Mesothelial cell of epicardium (in vitro differentiated cells): ENCODE results near the gene PRTN3. TPM values are rescaled to one million over a fixed set of nuclear protein-coding genes. Genes with fewer than 3 reads are reported as not detected.

Experiments used
- DNase-seq, 2 experiments: peaks; one replicate each; pipeline ENCODE4 v3.0.0; 2021; ENCODE audit warnings: low spot score in 2 of 2; ENCODE audit not compliant: unreplicated experiment in 2 of 2
- H3K27ac Mint-ChIP-seq: 2 replicates; pipeline ENCODE4 v1.8.0; 2021; ENCODE audit warnings: mixed read lengths
- H3K27me3 Mint-ChIP-seq: 2 replicates; pipeline ENCODE4 v1.8.0; 2021; ENCODE audit warnings: low read depth, mixed read lengths
- H3K36me3 Mint-ChIP-seq: 2 replicates; pipeline ENCODE4 v1.8.0; 2021; ENCODE audit warnings: mixed read lengths
- H3K4me1 Mint-ChIP-seq: 2 replicates; pipeline ENCODE4 v1.8.0; 2021; ENCODE audit warnings: mixed read lengths
- H3K4me3 Mint-ChIP-seq: 2 replicates; pipeline ENCODE4 v1.8.0; 2021; ENCODE audit warnings: mild to moderate bottlenecking, moderate library complexity, mixed read lengths
- H3K9me3 Mint-ChIP-seq: 2 replicates; pipeline ENCODE4 v1.8.0; 2021; ENCODE audit warnings: mixed read lengths
- CTCF ChIP-seq: fragments of 200-600 bp; sonication (generic); IDR thresholded peaks from one replicate; pipeline ENCODE4 v1.5.0; 2021; ENCODE audit warnings: antibody characterized with exemption; ENCODE audit not compliant: unreplicated experiment
- total RNA-seq: library from RNA; stranded (reverse); gene quantifications from 3 replicates; pipeline ENCODE4 v1.2.1, GENCODE V29; 2021

The PRTN3 gene
- total RNA-seq, 1 donor from 2014 or later: not detected

GRCh38 chr19:883661-884211 lies 42.9 kb downstream of the PRTN3 start:
- no peak overlapping the region for H3K27ac Mint-ChIP-seq
- no peak for DNase-seq
- no peak overlapping the region for H3K4me3 Mint-ChIP-seq
- no peaks in the 10 kb centered on the region for H3K4me1 Mint-ChIP-seq
- peaks cover 27% of the 10 kb centered on the region for H3K36me3 Mint-ChIP-seq
- no peaks in the 10 kb centered on the region for H3K9me3 Mint-ChIP-seq
- H3K27me3 Mint-ChIP-seq: no peaks in the 10 kb centered on the region
- TF ChIP-seq CTCF: no peak

DNA sequence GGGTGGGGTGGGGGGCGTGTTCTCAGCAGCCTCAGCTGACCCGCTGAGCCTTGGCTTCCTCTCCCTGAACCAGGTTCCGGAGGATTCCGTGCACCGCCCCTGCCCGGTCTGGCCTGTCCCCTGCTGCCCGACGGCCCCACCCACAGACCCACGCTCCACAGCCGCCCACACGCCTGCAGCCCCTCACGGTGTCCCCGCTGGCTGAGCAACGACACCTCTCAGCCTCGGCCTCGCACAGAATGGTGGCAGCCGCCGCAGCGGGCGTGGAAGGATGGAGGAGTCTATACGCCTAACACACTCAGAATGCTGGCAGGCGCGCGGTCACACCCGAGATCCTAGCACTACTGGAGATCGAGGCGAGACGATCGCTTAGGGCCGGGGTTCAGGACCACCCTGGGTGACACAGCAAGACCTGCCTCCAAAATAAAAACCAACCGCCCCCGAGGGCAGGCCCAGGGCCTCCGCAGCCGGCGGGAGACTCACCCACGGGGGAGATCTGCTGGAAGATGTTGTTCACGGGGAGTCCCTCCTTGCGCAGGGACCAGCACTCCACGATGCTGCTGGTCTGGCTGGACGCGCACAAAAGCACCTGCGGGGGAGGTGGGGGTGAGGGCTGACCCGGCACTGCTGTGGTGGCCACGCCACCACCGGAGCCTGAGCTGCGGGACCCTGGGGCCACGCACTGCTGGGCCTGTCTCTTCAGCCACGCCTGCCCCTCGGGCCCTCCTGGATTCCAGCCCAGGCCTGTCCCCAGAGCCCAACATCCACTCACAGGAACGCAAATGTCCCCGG lies 43.8 kb downstream of the PRTN3 start:
- Mint-ChIP-seq H3K9me3 (no peaks in the 10 kb centered on the region), H3K4me3 (no peak overlapping the region), H3K27me3 (no peaks in the 10 kb centered on the region), H3K36me3 (peaks cover 26% of the 10 kb centered on the region), H3K4me1 (no peaks in the 10 kb centered on the region), H3K27ac (no peak overlapping the region)
- no peak for TF ChIP-seq CTCF
- no peak for DNase-seq

- Mint-ChIP-seq H3K36me3 (peaks cover 26% of the 10 kb centered on the region), H3K4me3 (no peak overlapping the region), H3K27me3 (no peaks in the 10 kb centered on the region), H3K9me3 (no peaks in the 10 kb centered on the region), H3K27ac (no peak overlapping the region), H3K4me1 (no peaks in the 10 kb centered on the region)
- no peak for TF ChIP-seq CTCF
- no peak for DNase-seq
Observed at GRCh38 chr19:885536-886224, 44.9 kb downstream of the PRTN3 start.

DNA sequence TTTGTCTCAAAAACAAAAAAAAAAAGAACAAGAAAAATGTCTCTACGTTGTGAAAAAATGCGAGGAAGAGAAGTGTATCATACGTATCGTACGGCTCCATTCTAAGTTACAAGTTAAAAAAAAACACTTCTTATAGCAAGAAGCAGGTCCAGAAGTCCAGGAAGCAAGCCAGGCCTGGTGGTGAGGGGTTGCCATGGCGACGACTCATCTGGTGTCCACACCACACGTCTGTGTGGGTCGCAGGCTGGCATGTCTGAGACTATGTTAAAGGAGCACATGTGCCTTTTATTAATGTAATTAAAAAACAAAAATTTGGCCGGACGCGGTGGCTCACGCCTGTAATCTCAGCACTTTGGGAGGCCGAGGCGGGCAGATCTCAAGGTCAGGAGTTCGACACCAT lies 46.3 kb downstream of the PRTN3 start:
- H3K27ac Mint-ChIP-seq: no peak overlapping the region

GRCh38 chr19:887599-887998 lies 46.8 kb downstream of the PRTN3 start:
- peaks cover 9% of the 10 kb centered on the region for H3K36me3 Mint-ChIP-seq
- H3K27me3 Mint-ChIP-seq: no peaks in the 10 kb centered on the region
- no peak for DNase-seq
- H3K9me3 Mint-ChIP-seq: no peaks in the 10 kb centered on the region
- no peak for TF ChIP-seq CTCF
- H3K4me1 Mint-ChIP-seq: no peaks in the 10 kb centered on the region
- no peak overlapping the region for H3K4me3 Mint-ChIP-seq
- no peak overlapping the region for H3K27ac Mint-ChIP-seq

More for the DNA sequence above, 46.3 kb downstream of the PRTN3 start:
- Mint-ChIP-seq H3K4me1 (no peaks in the 10 kb centered on the region), H3K4me3 (no peak overlapping the region), H3K36me3 (peaks cover 13% of the 10 kb centered on the region), H3K9me3 (no peaks in the 10 kb centered on the region), H3K27me3 (no peaks in the 10 kb centered on the region)
- DNase-seq: no peak
- no peak for TF ChIP-seq CTCF
